GM23338 (cell line): ENCODE results near the gene FYN. TPM values are rescaled to one million over a fixed set of nuclear protein-coding genes. Genes with fewer than 3 reads are reported as not detected.

Source experiments
- ATAC-seq: fragments of 200-7000 bp; cut with Tn5 transposase; 3 replicates; pipeline ENCODE4 v1.9.1; 2020
- DNase-seq: peaks from one replicate; pipeline ENCODE4 v3.0.0-alpha.2; 2015; ENCODE audit warnings: low spot score
- H2AFZ ChIP-seq: fragments of 200-600 bp; sonication (generic); 2 replicates; pipeline ENCODE4 v1.8.0; 2016; ENCODE audit warnings: antibody characterized with exemption, mild to moderate bottlenecking, moderate library complexity
- H3F3A ChIP-seq: fragments of 200-600 bp; sonication (generic); replicated peaks from 2 replicates; pipeline ENCODE4 v1.8.0; 2017; ENCODE audit warnings: antibody characterized with exemption, mixed run types, low read depth
- H3K27ac ChIP-seq: fragments of 200-600 bp; sonication (generic); 2 replicates; pipeline ENCODE4 v1.6.1; 2016; ENCODE audit warnings: low read depth
- H3K27me3 ChIP-seq: fragments of 200-600 bp; sonication (generic); 2 replicates; pipeline ENCODE4 v1.8.0; 2016; ENCODE audit warnings: mild to moderate bottlenecking, mixed run types, moderate library complexity; ENCODE audit not compliant: insufficient read depth
- H3K36me3 ChIP-seq: fragments of 200-600 bp; sonication (generic); 2 replicates; pipeline ENCODE4 v1.8.0; 2016; ENCODE audit warnings: mild to moderate bottlenecking; ENCODE audit not compliant: insufficient read depth
- H3K4me1 ChIP-seq: fragments of 200-600 bp; sonication (generic); 2 replicates; pipeline ENCODE4 v1.8.0; 2016; ENCODE audit warnings: mild to moderate bottlenecking, moderate library complexity; ENCODE audit not compliant: insufficient read depth
- H3K4me2 ChIP-seq: fragments of 200-600 bp; sonication (generic); 2 replicates; pipeline ENCODE4 v1.7.1; 2017; ENCODE audit warnings: mixed run types
- H3K4me3 ChIP-seq: fragments of 200-600 bp; sonication (generic); 2 replicates; pipeline ENCODE4 v1.6.1; 2016; ENCODE audit warnings: mixed run types
- H3K79me2 ChIP-seq: fragments of 200-600 bp; sonication (generic); replicated peaks from 2 replicates; pipeline ENCODE4 v1.8.0; 2017; ENCODE audit warnings: mild to moderate bottlenecking; ENCODE audit not compliant: insufficient read depth
- H3K9me2 ChIP-seq: fragments of 200-600 bp; sonication (generic); 2 replicates; pipeline ENCODE4 v1.8.0; 2017; ENCODE audit not compliant: insufficient read depth
- H4K20me1 ChIP-seq: fragments of 200-600 bp; sonication (generic); replicated peaks from 2 replicates; pipeline ENCODE4 v1.8.0; 2017; ENCODE audit warnings: mild to moderate bottlenecking; ENCODE audit not compliant: insufficient read depth
- H3K27ac Mint-ChIP-seq: 2 replicates; pipeline ENCODE4 v1.8.0; 2020; ENCODE audit warnings: inconsistent platforms, mild to moderate bottlenecking, moderate library complexity, mixed read lengths
- H3K27me3 Mint-ChIP-seq: 3 replicates; pipeline ENCODE4 v1.8.0; 2022; ENCODE audit warnings: low read depth, mild to moderate bottlenecking, moderate library complexity, mixed read lengths, inconsistent platforms; ENCODE audit not compliant: insufficient read depth, poor library complexity
- H3K36me3 Mint-ChIP-seq: 3 replicates; pipeline ENCODE4 v1.8.0; 2021; ENCODE audit warnings: low read depth, mild to moderate bottlenecking, inconsistent platforms, moderate library complexity, mixed read lengths
- H3K4me1 Mint-ChIP-seq: 3 replicates; pipeline ENCODE4 v1.8.0; 2020; ENCODE audit warnings: mild to moderate bottlenecking, inconsistent platforms, mixed read lengths
- H3K4me3 Mint-ChIP-seq: 3 replicates; pipeline ENCODE4 v1.8.0; 2021; ENCODE audit warnings: moderate library complexity, mild to moderate bottlenecking, inconsistent platforms, mixed read lengths
- H3K9me3 Mint-ChIP-seq: 3 replicates; pipeline ENCODE4 v1.8.0; 2020; ENCODE audit warnings: moderate library complexity, mild to moderate bottlenecking, inconsistent platforms, mixed read lengths
- CREB1 ChIP-seq: fragments of 250-450 bp; sonication (Bioruptor Pico); IDR thresholded peaks from 2 replicates; pipeline ENCODE4 v1.5.0; 2020; ENCODE audit warnings: low read depth, mild to moderate bottlenecking, moderate library complexity
- EZH2 ChIP-seq: fragments of 200-600 bp; sonication (generic); IDR thresholded peaks from one replicate; pipeline ENCODE4 v1.8.0; 2017; ENCODE audit warnings: antibody characterized with exemption, mild to moderate bottlenecking, low read depth; ENCODE audit not compliant: unreplicated experiment
- EZH2phosphoT487 ChIP-seq: fragments of 200-600 bp; sonication (generic); IDR thresholded peaks from one replicate; pipeline ENCODE4 v1.8.1; 2018; ENCODE audit warnings: antibody characterized with exemption; ENCODE audit not compliant: unreplicated experiment
- JUNB ChIP-seq: IDR thresholded peaks from one replicate; pipeline ENCODE4 v1.6.1; 2016; ENCODE audit warnings: antibody characterized with exemption; ENCODE audit not compliant: unreplicated experiment
- NANOG ChIP-seq: IDR thresholded peaks from 2 replicates; pipeline ENCODE4 v1.6.1; 2016; ENCODE audit warnings: antibody characterized with exemption, borderline replicate concordance
- POLR2AphosphoS5 ChIP-seq: IDR thresholded peaks from 2 replicates; pipeline ENCODE4 v1.6.1; 2016; ENCODE audit warnings: antibody characterized with exemption, low read depth
- STAT1 ChIP-seq: IDR thresholded peaks from one replicate; pipeline ENCODE4 v1.6.1; 2016; ENCODE audit warnings: antibody characterized with exemption; ENCODE audit not compliant: unreplicated experiment
- ZNF114 ChIP-seq: fragments of 250-450 bp; sonication (Bioruptor Pico); IDR thresholded peaks from 2 replicates; pipeline ENCODE4 v1.5.0; 2020; ENCODE audit warnings: mild to moderate bottlenecking, moderate library complexity
- ZNF331 ChIP-seq: fragments of 250-450 bp; sonication (Bioruptor Pico); IDR thresholded peaks from 2 replicates; pipeline ENCODE4 v1.5.0; 2020; ENCODE audit warnings: low read depth, mild to moderate bottlenecking, moderate library complexity
- polyA plus RNA-seq: library from polyadenylated mRNA; unstranded; fragments of >200 nt; fragmentation: Nextera tagmentation; extraction: Ambion mirVana; gene quantifications from 2 replicates; pipeline ENCODE4 v1.2.1, GENCODE V29; 2016
- total RNA-seq: library from RNA; depleted of rRNA; stranded (reverse); fragments of >200 nt; shearing (Covaris generic); gene quantifications from 2 replicates; pipeline ENCODE4 v1.2.3, GENCODE V29; 2014
- TF ChIP-seq, protein P1 (sequence below), 2 experiments: fragments of 200-600 bp in 1 of 2; sonication (generic) in 1 of 2; conservative IDR thresholded peaks; 2 replicates each; pipeline versions ENCODE4 v1.5.1 to v1.6.1; 2016 to 2017; ENCODE audit warnings: antibody characterized with exemption in 2 of 2, low read depth in 2 of 2, mild to moderate bottlenecking in 2 of 2, moderate library complexity in 1 of 2
- TF ChIP-seq, protein P2 (sequence below): IDR thresholded peaks from 2 replicates; pipeline ENCODE4 v1.6.1; 2016; ENCODE audit warnings: antibody characterized with exemption
- TF ChIP-seq, protein P3 (sequence below): fragments of 250-450 bp; sonication (Bioruptor Pico); IDR thresholded peaks from 2 replicates; pipeline ENCODE4 v1.5.0; 2020; ENCODE audit warnings: mild to moderate bottlenecking, moderate library complexity
- TF ChIP-seq, protein P4 (sequence below): IDR thresholded peaks from one replicate; pipeline ENCODE4 v1.6.1; 2018; ENCODE audit warnings: antibody characterized with exemption; ENCODE audit not compliant: unreplicated experiment

Gene FYN
- total and polyA plus RNA-seq, 2 experiments from 2014 or later = 46.8 to 143 TPM

DNA sequence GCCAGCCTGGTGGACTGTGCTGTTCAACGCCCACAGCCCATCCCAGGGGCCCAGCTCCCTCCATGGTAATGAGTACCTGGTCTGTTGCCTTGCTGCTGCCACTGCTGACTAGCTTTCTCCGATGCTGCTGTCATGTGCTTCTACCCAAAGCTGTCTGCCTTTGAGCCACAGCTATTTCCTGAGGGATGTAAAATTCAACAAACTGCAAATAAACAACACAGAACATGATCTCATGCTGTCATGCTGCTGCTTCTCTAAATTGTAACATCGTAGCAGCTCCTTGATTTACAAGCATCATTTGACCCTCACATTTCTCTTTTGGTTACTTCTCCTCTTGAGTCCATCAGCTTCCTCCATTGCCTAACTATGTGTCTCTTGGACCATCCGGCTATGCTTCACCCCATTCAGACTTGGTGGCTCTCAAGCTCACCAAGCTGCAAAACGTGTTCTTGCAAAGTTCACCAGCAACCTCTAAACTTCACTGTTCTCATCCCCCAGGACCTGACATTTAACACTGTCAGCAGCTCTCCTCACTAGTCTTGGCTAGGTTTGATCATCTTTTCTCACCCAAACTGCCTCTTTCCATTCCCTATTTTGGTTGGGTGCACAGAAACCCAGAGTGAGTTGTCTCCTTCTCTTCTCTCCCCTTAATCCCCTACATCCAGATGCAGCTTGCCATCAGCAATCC, 54.6 kb downstream of the FYN start:
- Histone ChIP-seq H3K4me3 (no peak overlapping the region), H3K36me3 (no peaks in the 10 kb centered on the region), H3K4me2 (no peak overlapping the region), H2AFZ (no peak overlapping the region), H4K20me1 (no peaks in the 10 kb centered on the region; the same call in 1 of the 2 replicates), H3K4me1 (no peaks in the 10 kb centered on the region), H3F3A (no peaks in the 10 kb centered on the region), H3K27me3 (no peaks in the 10 kb centered on the region), H3K9me2 (no peaks in the 10 kb centered on the region), H3K79me2 (peaks cover 28% of the 10 kb centered on the region), H3K27ac (no peak overlapping the region)
- H3K27ac Mint-ChIP-seq = no peak overlapping the region
- peaks cover 29% of the 10 kb centered on the region for H3K36me3 Mint-ChIP-seq
- H3K4me3 Mint-ChIP-seq = no peak overlapping the region
- ATAC-seq (no peak), DNase-seq (no peak)
- no peak for TF ChIP-seq ZNF114 (CRISPR knock-in tag)
- no peak for TF ChIP-seq EZH2
- TF ChIP-seq NANOG = no peak
- TF ChIP-seq, protein P1, sequence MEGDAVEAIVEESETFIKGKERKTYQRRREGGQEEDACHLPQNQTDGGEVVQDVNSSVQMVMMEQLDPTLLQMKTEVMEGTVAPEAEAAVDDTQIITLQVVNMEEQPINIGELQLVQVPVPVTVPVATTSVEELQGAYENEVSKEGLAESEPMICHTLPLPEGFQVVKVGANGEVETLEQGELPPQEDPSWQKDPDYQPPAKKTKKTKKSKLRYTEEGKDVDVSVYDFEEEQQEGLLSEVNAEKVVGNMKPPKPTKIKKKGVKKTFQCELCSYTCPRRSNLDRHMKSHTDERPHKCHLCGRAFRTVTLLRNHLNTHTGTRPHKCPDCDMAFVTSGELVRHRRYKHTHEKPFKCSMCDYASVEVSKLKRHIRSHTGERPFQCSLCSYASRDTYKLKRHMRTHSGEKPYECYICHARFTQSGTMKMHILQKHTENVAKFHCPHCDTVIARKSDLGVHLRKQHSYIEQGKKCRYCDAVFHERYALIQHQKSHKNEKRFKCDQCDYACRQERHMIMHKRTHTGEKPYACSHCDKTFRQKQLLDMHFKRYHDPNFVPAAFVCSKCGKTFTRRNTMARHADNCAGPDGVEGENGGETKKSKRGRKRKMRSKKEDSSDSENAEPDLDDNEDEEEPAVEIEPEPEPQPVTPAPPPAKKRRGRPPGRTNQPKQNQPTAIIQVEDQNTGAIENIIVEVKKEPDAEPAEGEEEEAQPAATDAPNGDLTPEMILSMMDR (conservative IDR thresholded peaks at IDR 0.05; ENCODE audit: low read depth in 2 of 2) = no peak
- TF ChIP-seq CREB1 (CRISPR knock-in tag) = no peak
- TF ChIP-seq, protein P2, sequence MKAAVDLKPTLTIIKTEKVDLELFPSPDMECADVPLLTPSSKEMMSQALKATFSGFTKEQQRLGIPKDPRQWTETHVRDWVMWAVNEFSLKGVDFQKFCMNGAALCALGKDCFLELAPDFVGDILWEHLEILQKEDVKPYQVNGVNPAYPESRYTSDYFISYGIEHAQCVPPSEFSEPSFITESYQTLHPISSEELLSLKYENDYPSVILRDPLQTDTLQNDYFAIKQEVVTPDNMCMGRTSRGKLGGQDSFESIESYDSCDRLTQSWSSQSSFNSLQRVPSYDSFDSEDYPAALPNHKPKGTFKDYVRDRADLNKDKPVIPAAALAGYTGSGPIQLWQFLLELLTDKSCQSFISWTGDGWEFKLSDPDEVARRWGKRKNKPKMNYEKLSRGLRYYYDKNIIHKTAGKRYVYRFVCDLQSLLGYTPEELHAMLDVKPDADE = no peak
- no peak for TF ChIP-seq ZNF331 (CRISPR knock-in tag)
- TF ChIP-seq EZH2phosphoT487 = no peak
- TF ChIP-seq, protein P3, sequence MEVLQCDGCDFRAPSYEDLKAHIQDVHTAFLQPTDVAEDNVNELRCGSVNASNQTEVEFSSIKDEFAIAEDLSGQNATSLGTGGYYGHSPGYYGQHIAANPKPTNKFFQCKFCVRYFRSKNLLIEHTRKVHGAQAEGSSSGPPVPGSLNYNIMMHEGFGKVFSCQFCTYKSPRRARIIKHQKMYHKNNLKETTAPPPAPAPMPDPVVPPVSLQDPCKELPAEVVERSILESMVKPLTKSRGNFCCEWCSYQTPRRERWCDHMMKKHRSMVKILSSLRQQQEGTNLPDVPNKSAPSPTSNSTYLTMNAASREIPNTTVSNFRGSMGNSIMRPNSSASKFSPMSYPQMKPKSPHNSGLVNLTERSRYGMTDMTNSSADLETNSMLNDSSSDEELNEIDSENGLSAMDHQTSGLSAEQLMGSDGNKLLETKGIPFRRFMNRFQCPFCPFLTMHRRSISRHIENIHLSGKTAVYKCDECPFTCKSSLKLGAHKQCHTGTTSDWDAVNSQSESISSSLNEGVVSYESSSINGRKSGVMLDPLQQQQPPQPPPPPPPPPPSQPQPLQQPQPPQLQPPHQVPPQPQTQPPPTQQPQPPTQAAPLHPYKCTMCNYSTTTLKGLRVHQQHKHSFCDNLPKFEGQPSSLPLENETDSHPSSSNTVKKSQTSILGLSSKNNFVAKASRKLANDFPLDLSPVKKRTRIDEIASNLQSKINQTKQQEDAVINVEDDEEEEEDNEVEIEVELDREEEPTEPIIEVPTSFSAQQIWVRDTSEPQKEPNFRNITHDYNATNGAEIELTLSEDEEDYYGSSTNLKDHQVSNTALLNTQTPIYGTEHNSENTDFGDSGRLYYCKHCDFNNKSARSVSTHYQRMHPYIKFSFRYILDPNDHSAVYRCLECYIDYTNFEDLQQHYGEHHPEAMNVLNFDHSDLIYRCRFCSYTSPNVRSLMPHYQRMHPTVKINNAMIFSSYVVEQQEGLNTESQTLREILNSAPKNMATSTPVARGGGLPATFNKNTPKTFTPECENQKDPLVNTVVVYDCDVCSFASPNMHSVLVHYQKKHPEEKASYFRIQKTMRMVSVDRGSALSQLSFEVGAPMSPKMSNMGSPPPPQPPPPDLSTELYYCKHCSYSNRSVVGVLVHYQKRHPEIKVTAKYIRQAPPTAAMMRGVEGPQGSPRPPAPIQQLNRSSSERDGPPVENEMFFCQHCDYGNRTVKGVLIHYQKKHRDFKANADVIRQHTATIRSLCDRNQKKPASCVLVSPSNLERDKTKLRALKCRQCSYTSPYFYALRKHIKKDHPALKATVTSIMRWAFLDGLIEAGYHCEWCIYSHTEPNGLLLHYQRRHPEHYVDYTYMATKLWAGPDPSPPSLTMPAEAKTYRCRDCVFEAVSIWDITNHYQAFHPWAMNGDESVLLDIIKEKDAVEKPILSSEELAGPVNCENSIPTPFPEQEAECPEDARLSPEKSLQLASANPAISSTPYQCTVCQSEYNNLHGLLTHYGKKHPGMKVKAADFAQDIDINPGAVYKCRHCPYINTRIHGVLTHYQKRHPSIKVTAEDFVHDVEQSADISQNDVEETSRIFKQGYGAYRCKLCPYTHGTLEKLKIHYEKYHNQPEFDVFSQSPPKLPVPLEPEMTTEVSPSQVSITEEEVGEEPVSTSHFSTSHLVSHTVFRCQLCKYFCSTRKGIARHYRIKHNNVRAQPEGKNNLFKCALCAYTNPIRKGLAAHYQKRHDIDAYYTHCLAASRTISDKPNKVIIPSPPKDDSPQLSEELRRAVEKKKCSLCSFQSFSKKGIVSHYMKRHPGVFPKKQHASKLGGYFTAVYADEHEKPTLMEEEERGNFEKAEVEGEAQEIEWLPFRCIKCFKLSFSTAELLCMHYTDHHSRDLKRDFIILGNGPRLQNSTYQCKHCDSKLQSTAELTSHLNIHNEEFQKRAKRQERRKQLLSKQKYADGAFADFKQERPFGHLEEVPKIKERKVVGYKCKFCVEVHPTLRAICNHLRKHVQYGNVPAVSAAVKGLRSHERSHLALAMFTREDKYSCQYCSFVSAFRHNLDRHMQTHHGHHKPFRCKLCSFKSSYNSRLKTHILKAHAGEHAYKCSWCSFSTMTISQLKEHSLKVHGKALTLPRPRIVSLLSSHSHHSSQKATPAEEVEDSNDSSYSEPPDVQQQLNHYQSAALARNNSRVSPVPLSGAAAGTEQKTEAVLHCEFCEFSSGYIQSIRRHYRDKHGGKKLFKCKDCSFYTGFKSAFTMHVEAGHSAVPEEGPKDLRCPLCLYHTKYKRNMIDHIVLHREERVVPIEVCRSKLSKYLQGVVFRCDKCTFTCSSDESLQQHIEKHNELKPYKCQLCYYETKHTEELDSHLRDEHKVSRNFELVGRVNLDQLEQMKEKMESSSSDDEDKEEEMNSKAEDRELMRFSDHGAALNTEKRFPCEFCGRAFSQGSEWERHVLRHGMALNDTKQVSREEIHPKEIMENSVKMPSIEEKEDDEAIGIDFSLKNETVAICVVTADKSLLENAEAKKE = no peak
- no peak for TF ChIP-seq JUNB
- TF ChIP-seq STAT1 = no peak
- TF ChIP-seq, protein P4, sequence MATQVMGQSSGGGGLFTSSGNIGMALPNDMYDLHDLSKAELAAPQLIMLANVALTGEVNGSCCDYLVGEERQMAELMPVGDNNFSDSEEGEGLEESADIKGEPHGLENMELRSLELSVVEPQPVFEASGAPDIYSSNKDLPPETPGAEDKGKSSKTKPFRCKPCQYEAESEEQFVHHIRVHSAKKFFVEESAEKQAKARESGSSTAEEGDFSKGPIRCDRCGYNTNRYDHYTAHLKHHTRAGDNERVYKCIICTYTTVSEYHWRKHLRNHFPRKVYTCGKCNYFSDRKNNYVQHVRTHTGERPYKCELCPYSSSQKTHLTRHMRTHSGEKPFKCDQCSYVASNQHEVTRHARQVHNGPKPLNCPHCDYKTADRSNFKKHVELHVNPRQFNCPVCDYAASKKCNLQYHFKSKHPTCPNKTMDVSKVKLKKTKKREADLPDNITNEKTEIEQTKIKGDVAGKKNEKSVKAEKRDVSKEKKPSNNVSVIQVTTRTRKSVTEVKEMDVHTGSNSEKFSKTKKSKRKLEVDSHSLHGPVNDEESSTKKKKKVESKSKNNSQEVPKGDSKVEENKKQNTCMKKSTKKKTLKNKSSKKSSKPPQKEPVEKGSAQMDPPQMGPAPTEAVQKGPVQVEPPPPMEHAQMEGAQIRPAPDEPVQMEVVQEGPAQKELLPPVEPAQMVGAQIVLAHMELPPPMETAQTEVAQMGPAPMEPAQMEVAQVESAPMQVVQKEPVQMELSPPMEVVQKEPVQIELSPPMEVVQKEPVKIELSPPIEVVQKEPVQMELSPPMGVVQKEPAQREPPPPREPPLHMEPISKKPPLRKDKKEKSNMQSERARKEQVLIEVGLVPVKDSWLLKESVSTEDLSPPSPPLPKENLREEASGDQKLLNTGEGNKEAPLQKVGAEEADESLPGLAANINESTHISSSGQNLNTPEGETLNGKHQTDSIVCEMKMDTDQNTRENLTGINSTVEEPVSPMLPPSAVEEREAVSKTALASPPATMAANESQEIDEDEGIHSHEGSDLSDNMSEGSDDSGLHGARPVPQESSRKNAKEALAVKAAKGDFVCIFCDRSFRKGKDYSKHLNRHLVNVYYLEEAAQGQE = no peak
- TF ChIP-seq POLR2AphosphoS5 = no peak
- H3K9me3 Mint-ChIP-seq = peaks cover 6% of the 10 kb centered on the region; the same call in 1 of the 3 replicates
- peaks cover 10% of the 10 kb centered on the region; the same call in 2 of the 3 replicates for H3K4me1 Mint-ChIP-seq
- no peaks in the 10 kb centered on the region for H3K27me3 Mint-ChIP-seq
